OCI-LY7 (cell line): ENCODE data around the gene DNPH1. TPM values are rescaled to one million over a fixed set of nuclear protein-coding genes. Genes with fewer than 3 reads are reported as not detected.

Experiments
- BruUV-seq: library from RNA; stranded (reverse); fragments of 400-500 nt; replicated peaks from 2 replicates; lab custom pipeline; 2021; lab: Mats Ljungman, UMichigan
- CTCF ChIA-PET: fragments of 300-600 bp; sonication (Branson Sonifier 250); formaldehyde crosslinking; loops from one replicate; lab custom pipeline; 2022; ENCODE audit warnings: antibody characterized with exemption; ENCODE audit not compliant: unreplicated experiment; lab: Charles Lee
- POLR2A ChIA-PET: fragments of 300-600 bp; sonication (Branson Sonifier 250); formaldehyde crosslinking; loops from one replicate; lab custom pipeline; 2022; ENCODE audit warnings: antibody characterized with exemption; lab: Charles Lee
- DNase-seq: peaks from one replicate; pipeline ENCODE4 v3.0.0-alpha.2; 2015; ENCODE audit warnings: low spot score
- H2AFZ ChIP-seq: fragments of 200-600 bp; sonication (generic), shearing (Covaris generic); 2 replicates; pipeline ENCODE4 v1.6.1; 2014; ENCODE audit warnings: mild to moderate bottlenecking, antibody characterized with exemption, low read length, moderate library complexity
- H3K27ac ChIP-seq: fragments of 200-600 bp; sonication (generic); 2 replicates; pipeline ENCODE4 v1.5.1; 2014; ENCODE audit warnings: mixed run types, low read depth, mild to moderate bottlenecking, moderate library complexity, low read length, inconsistent platforms; ENCODE audit not compliant: poor library complexity, severe bottlenecking
- H3K36me3 ChIP-seq: fragments of 200-600 bp; sonication (generic); 2 replicates; pipeline ENCODE4 v1.6.1; 2014; ENCODE audit warnings: mild to moderate bottlenecking, antibody characterized with exemption, low read length, moderate library complexity, mixed read lengths; ENCODE audit not compliant: insufficient read depth
- H3K4me1 ChIP-seq: fragments of 200-600 bp; sonication (generic); 2 replicates; pipeline ENCODE4 v1.5.1; 2014; ENCODE audit warnings: mild to moderate bottlenecking, low read length; ENCODE audit not compliant: insufficient read depth, poor library complexity, severe bottlenecking
- H3K4me2 ChIP-seq: fragments of 200-600 bp; sonication (generic); 2 replicates; pipeline ENCODE4 v1.6.1; 2014; ENCODE audit warnings: mild to moderate bottlenecking, low read length
- H3K4me3 ChIP-seq: fragments of 200-600 bp; sonication (generic); 2 replicates; pipeline ENCODE4 v1.5.1; 2014; ENCODE audit warnings: mild to moderate bottlenecking, low read depth, low read length; ENCODE audit not compliant: poor library complexity, severe bottlenecking
- H3K79me2 ChIP-seq: fragments of 200-600 bp; sonication (generic); 2 replicates; pipeline ENCODE4 v1.6.1; 2016; ENCODE audit warnings: low read depth, mild to moderate bottlenecking, low read length, moderate library complexity, mixed read lengths; ENCODE audit not compliant: insufficient read depth
- H3K9me2 ChIP-seq: fragments of 200-600 bp; sonication (generic); 2 replicates; pipeline ENCODE4 v1.6.1; 2016; ENCODE audit warnings: mild to moderate bottlenecking, low read length, mixed read lengths; ENCODE audit not compliant: insufficient read depth
- H3K9me3 ChIP-seq: fragments of 200-600 bp; sonication (generic); 2 replicates; pipeline ENCODE4 v1.6.1; 2014; ENCODE audit warnings: mild to moderate bottlenecking, mixed run types, low read length, mixed read lengths
- H4K20me1 ChIP-seq: fragments of 200-600 bp; sonication (generic); 2 replicates; pipeline ENCODE4 v1.6.1; 2014; ENCODE audit warnings: mild to moderate bottlenecking, antibody characterized with exemption, low read length, moderate library complexity, mixed read lengths; ENCODE audit not compliant: insufficient read depth
- EZH2phosphoT487 ChIP-seq: fragments of 200-600 bp; sonication (generic); IDR thresholded peaks from 2 replicates; pipeline ENCODE4 v1.6.1; 2018; ENCODE audit warnings: low read depth, borderline replicate concordance, mild to moderate bottlenecking, mixed run types, antibody characterized with exemption, low read length, moderate library complexity, mixed read lengths
- intact Hi-C: fragments of 100-400 bp; cut with micrococcal nuclease; formaldehyde crosslinking; loops from one replicate; pipeline ENCODE4 v1.10.0; 2022; ENCODE audit not compliant: unreplicated experiment
- total RNA-seq, 2 experiments: library from RNA; depleted of rRNA in 1 of 2; stranded (reverse); fragments of >200 nt in 1 of 2; shearing (Covaris generic) in 1 of 2; gene quantifications; 2 replicates each; pipeline ENCODE4 v1.2.3, GENCODE V29; 2014 to 2022
- TF ChIP-seq, protein P1 (sequence below): fragments of 200-600 bp; sonication (generic); conservative IDR thresholded peaks from 2 replicates; pipeline ENCODE4 v1.5.1; 2014; ENCODE audit warnings: mild to moderate bottlenecking, antibody characterized with exemption, low read length, moderate library complexity, mixed read lengths

The DNPH1 gene
- total RNA-seq, 2 experiments from 2014 or later: 65.5 to 111 TPM

DNA sequence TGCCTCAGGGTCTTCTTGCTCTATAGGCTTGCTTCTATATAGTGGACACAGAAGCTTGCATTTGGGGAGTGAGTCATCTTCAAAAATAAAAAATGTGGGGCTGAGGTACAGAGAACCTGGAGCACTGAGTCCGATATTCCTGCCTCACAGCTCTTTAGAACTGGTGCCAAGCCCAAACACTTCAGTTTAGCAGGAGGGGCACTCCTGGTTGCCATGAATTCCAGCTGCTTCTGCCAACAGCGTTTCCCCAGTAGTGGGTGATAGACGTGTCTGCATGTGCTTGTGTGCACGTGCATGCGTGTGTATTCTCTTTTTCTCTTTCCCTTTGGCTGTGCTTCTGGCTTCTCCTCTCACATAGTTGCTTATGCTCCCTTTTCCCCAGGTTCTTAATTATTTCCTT is 11.9 kb downstream of the DNPH1 start:
- BruUV-seq: no TSS peak
- no peak for DNase-seq
- ChIA-PET POLR2A (no interaction called here), CTCF (no interaction called here)
- H3K36me3 ChIP-seq: peaks cover 9% of the 10 kb centered on the region; the same call in 1 of the 2 replicates
- no peak overlapping the region for H3K27ac ChIP-seq
- intact Hi-C loops: no loop called here
- H2AFZ ChIP-seq: no peak overlapping the region
- no peaks in the 10 kb centered on the region for H3K9me2 ChIP-seq
- TF ChIP-seq, protein P1, sequence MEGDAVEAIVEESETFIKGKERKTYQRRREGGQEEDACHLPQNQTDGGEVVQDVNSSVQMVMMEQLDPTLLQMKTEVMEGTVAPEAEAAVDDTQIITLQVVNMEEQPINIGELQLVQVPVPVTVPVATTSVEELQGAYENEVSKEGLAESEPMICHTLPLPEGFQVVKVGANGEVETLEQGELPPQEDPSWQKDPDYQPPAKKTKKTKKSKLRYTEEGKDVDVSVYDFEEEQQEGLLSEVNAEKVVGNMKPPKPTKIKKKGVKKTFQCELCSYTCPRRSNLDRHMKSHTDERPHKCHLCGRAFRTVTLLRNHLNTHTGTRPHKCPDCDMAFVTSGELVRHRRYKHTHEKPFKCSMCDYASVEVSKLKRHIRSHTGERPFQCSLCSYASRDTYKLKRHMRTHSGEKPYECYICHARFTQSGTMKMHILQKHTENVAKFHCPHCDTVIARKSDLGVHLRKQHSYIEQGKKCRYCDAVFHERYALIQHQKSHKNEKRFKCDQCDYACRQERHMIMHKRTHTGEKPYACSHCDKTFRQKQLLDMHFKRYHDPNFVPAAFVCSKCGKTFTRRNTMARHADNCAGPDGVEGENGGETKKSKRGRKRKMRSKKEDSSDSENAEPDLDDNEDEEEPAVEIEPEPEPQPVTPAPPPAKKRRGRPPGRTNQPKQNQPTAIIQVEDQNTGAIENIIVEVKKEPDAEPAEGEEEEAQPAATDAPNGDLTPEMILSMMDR: no peak
- no peak for TF ChIP-seq EZH2phosphoT487
- no peak overlapping the region for H3K4me2 ChIP-seq
- H3K79me2 ChIP-seq: no peaks in the 10 kb centered on the region
- peaks cover 6% of the 10 kb centered on the region for H3K4me1 ChIP-seq
- no peaks in the 10 kb centered on the region for H4K20me1 ChIP-seq
- no peaks in the 10 kb centered on the region for H3K9me3 ChIP-seq
- no peak overlapping the region for H3K4me3 ChIP-seq

DNA sequence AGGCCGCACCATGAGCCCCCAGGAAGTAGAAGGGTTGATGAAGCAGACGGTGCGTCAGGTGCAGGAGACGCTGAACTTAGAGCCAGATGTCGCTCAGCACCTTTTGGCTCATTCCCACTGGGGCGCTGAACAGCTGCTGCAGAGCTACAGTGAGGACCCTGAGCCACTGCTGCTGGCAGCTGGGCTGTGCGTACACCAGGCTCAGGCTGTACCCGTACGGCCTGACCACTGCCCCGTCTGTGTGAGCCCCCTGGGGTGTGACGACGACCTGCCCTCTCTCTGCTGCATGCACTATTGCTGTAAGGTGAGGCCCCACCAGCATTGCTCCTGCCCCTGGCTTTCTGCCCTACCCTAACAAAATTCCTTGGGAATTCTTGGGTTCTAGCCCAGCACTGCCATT is 13.1 kb downstream of the DNPH1 start:
- Histone ChIP-seq H3K27ac (no peak overlapping the region), H3K4me2 (no peak overlapping the region), H3K4me1 (no peaks in the 10 kb centered on the region), H3K4me3 (no peak overlapping the region), H3K9me3 (no peaks in the 10 kb centered on the region), H4K20me1 (no peaks in the 10 kb centered on the region), H3K9me2 (no peaks in the 10 kb centered on the region), H3K36me3 (peaks cover 6% of the 10 kb centered on the region; the same call in 1 of the 2 replicates), H3K79me2 (no peaks in the 10 kb centered on the region), H2AFZ (no peak overlapping the region)
- TF ChIP-seq, protein P1: no peak
- no peak for TF ChIP-seq EZH2phosphoT487
- ChIA-PET CTCF (no interaction called here), POLR2A (interaction anchor here (0.5 kb wide), 1 partner anchor 175 kb away, joined by 5 read pairs; no protein-coding TSS in a partner anchor)
- intact Hi-C loops: no loop called here
- no TSS peak for BruUV-seq
- DNase-seq: no peak

DNA sequence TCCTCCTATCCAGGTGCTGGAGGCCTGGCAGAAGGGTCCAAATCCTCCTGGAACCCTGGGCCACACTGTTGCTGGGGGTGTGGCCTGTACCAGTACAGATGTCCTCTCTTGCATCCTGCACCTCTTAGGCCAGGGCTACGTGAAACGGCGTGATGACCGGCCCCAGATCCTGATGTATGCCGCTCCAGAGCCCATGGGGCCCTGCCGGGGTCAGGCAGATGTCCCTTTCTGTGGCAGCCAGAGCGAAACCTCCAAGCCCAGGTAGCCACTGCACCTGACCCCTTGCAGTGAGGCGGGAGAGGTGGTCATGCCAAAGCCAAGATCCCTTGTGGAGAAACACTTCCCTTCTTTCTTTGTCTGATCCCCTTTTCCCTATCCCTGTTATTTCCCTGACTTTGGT is 14.2 kb downstream of the DNPH1 start:
- Histone ChIP-seq H3K4me2 (no peak overlapping the region), H3K9me3 (no peaks in the 10 kb centered on the region), H4K20me1 (no peaks in the 10 kb centered on the region), H2AFZ (no peak overlapping the region), H3K27ac (no peak overlapping the region), H3K4me1 (no peaks in the 10 kb centered on the region), H3K9me2 (no peaks in the 10 kb centered on the region), H3K79me2 (no peaks in the 10 kb centered on the region), H3K36me3 (no peaks in the 10 kb centered on the region), H3K4me3 (no peak overlapping the region)
- no peak for DNase-seq
- BruUV-seq: no TSS peak
- no peak for TF ChIP-seq EZH2phosphoT487
- TF ChIP-seq, protein P1: no peak
- POLR2A ChIA-PET: no interaction called here
- intact Hi-C loops: no loop called here
- CTCF ChIA-PET: no interaction called here
